Parathyroid adenoma (tissue), 2 donors: ENCODE data around the gene GBP2.

Experiments used
- H2AFZ ChIP-seq: fragments of 300-600 bp; sonication (generic); one replicate; pipeline ENCODE4 v1.7.0; 2017; ENCODE audit warnings: antibody characterized with exemption, mild to moderate bottlenecking
- H3K27ac ChIP-seq: fragments of 300-600 bp; sonication (generic); one replicate; pipeline ENCODE4 v1.7.0; 2017
- H3K27me3 ChIP-seq: fragments of 300-600 bp; sonication (generic); one replicate; pipeline ENCODE4 v1.7.0; 2017; ENCODE audit warnings: low read length; ENCODE audit not compliant: control insufficient read depth, insufficient read depth
- H3K36me3 ChIP-seq: fragments of 300-600 bp; sonication (generic); one replicate; pipeline ENCODE4 v1.7.0; 2017; ENCODE audit warnings: low read length; ENCODE audit not compliant: control insufficient read depth, insufficient read depth
- H3K4me1 ChIP-seq: fragments of 300-600 bp; sonication (generic); one replicate; pipeline ENCODE4 v1.7.0; 2017; ENCODE audit warnings: control low read depth
- H3K4me2 ChIP-seq: fragments of 300-600 bp; sonication (generic); one replicate; pipeline ENCODE4 v1.7.0; 2017; ENCODE audit warnings: low read length
- H3K4me3 ChIP-seq: fragments of 300-600 bp; sonication (generic); one replicate; pipeline ENCODE4 v1.7.0; 2017; ENCODE audit warnings: low read depth, low read length
- H3K79me2 ChIP-seq: fragments of 300-600 bp; sonication (generic); one replicate; pipeline ENCODE4 v1.7.0; 2017; ENCODE audit warnings: control low read depth
- H3K9ac ChIP-seq: fragments of 300-600 bp; sonication (generic); one replicate; pipeline ENCODE4 v1.7.0; 2017; ENCODE audit warnings: mild to moderate bottlenecking
- H3K9me3 ChIP-seq: fragments of 300-600 bp; sonication (generic); one replicate; pipeline ENCODE4 v1.7.0; 2017; ENCODE audit warnings: low read length; ENCODE audit not compliant: control insufficient read depth
- CTCF ChIP-seq: fragments of 300-600 bp; sonication (generic); IDR thresholded peaks from one replicate; pipeline ENCODE4 v1.7.0; 2017; ENCODE audit warnings: antibody characterized with exemption, mild to moderate bottlenecking
- donor health status: primary hyperparathyroidism.

Gene GBP2

DNA sequence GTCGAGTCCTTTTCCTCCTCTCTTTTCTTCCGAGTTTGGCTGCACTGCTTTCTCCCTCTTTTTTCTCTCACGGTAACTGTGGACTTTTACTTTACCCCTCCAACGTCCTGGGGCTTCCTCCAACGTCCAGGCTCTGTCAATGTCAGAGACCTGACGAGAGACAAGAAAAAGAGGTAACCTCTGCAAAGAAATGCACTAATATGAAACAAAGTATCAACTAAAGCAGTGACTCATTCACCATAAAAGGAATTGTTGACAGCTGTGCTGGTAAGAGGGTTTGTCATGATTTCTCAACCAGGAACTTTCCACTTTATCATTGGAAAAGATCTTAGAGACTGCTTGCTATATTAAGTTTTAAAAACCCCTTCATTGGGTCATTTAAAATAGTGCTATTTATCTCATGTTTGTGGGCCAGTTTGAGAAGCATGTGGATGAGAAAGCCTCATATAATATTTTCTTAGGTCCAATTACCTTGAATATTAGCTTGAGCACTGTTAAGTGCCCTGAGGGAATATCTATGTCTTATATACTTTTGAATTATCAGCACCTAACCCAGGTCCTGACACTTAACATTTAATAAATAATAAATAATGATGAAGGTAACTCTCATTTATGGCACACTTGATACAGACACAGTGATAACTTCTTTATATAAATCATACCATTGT lies at the start of gene GBP2:
Gene GBP2, minus strand, starts transcription at position 202 of the 668 bp plus-strand sequence. CDS start 4,148 bp downstream, outside the sequence.
- Histone ChIP-seq H3K9ac (no peak within 1 kb of the TSS), H3K9me3 (no peaks in the 10 kb centered on the region), H3K4me1 (peaks cover 12% of the 10 kb centered on the region), H3K27me3 (no peaks in the 10 kb centered on the region), H3K4me2 (peak within 1 kb of the TSS; percentile 72), H2AFZ (peak within 1 kb of the TSS; percentile 47), H3K36me3 (no peaks in the 10 kb centered on the region), H3K27ac (peak within 1 kb of the TSS; percentile 81), H3K4me3 (peak within 1 kb of the TSS; percentile 65), H3K79me2 (no peaks in the 10 kb centered on the region)
- TF ChIP-seq CTCF = no peak

DNA sequence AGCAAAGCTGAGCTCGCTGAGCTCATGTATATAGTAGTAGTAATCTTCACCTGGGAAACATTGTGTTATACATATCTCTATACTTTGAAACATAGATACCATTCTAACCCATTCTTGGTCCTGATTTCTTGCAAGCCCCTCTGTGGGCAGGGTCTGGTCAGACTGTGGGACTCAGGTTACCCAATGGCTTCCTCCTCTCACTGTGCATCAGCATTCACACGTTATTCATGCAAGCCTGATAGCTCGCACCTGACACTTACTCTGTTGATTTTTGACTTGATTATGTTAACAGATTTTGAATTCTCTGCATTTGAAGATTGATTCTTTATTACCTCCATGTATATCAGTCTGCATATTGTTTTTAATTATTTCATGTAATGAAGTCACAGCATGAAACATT lies 48.6 kb upstream of the GBP2 start:
- no peak overlapping the region for H3K4me2 ChIP-seq
- no peak overlapping the region for H2AFZ ChIP-seq
- no peak for TF ChIP-seq CTCF
- no peaks in the 10 kb centered on the region for H3K4me1 ChIP-seq
- H3K79me2 ChIP-seq = no peaks in the 10 kb centered on the region
- no peak overlapping the region for H3K4me3 ChIP-seq
- H3K9me3 ChIP-seq = no peaks in the 10 kb centered on the region
- H3K27ac ChIP-seq = no peak overlapping the region
- no peaks in the 10 kb centered on the region for H3K27me3 ChIP-seq
- no peak overlapping the region for H3K9ac ChIP-seq
- H3K36me3 ChIP-seq = no peaks in the 10 kb centered on the region

DNA sequence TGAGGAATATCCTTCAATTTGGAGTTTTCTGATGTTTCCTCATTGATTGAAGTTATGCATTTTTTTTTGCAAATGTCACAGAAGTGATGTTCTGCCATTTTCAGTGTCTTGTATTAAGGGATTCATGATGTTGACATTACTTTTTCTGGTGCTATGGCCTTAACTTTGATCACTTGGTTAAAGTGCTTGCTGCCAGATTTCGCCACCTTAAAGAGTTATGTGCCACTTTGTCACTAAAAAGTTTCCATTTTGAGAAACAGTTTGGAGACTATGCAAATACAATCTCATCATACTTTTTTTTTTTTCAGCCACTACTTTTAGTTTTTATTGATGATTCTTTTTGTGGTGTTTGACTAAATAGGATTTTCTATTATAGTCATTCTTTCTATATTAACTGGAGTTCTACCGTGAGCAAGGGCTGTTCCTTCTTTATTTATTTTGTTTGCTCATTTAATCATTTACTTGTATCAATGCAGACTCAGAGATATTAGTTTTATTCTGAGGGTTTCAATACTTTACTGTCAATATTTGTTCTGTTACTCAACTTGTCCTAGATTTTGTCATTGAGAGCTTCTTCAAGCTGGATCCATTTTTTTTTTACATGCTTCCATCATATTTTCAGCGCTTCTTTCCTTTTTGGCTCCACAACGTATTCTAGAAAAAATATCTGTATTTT lies 46.7 kb upstream of the GBP2 start:
- Histone ChIP-seq H3K79me2 (no peaks in the 10 kb centered on the region), H3K27me3 (no peaks in the 10 kb centered on the region), H3K36me3 (no peaks in the 10 kb centered on the region), H3K4me1 (no peaks in the 10 kb centered on the region), H3K27ac (no peak overlapping the region), H3K9me3 (no peaks in the 10 kb centered on the region), H3K9ac (no peak overlapping the region), H3K4me2 (no peak overlapping the region), H2AFZ (no peak overlapping the region), H3K4me3 (no peak overlapping the region)
- TF ChIP-seq CTCF = no peak

- no peak overlapping the region for H3K4me2 ChIP-seq
- no peak for TF ChIP-seq CTCF
- no peaks in the 10 kb centered on the region for H3K27me3 ChIP-seq
- no peaks in the 10 kb centered on the region for H3K36me3 ChIP-seq
- no peaks in the 10 kb centered on the region for H3K79me2 ChIP-seq
- H3K4me1 ChIP-seq = no peaks in the 10 kb centered on the region
- H3K4me3 ChIP-seq = no peak overlapping the region
- H3K9me3 ChIP-seq = no peaks in the 10 kb centered on the region
- no peak overlapping the region for H2AFZ ChIP-seq
- no peak overlapping the region for H3K9ac ChIP-seq
- H3K27ac ChIP-seq = no peak overlapping the region
These were observed 45.1 kb upstream of the GBP2 start for GRCh38 chr1:89171067-89171438.
